ENCODE results near the gene GPX5.
"Not testable (repeated sequence)": the region's sequence is repeated elsewhere in the genome, so short reads cannot be mapped to it uniquely, and the experiment has no call there.

Gene GPX5

GRCh38 chr6:28512387-28512786, 13.3 kb upstream of the GPX5 start:
- not testable (repeated sequence) for DNase-seq (ENCODE audit: low spot score)

GRCh38 chr6:28515676-28516075, 10.0 kb upstream of the GPX5 start, which contains the start of gene GPX6:
TSS of gene GPX6 (minus strand) at chr6:28515793. CDS start at chr6:28515743, 50 bp downstream.
- DNase-seq (ENCODE audit: low spot score) = no peak

GRCh38 chr6:28517964-28518363, 7.7 kb upstream of the GPX5 start:
- DNase-seq (ENCODE audit: low spot score) = no peak

- no peak for DNase-seq (ENCODE audit: low spot score)
Observed at GRCh38 chr6:28522594-28523240, 3.0 kb upstream of the GPX5 start.

- no peak for DNase-seq (ENCODE audit: low spot score)
Observed at GRCh38 chr6:28523241-28523622, 2.4 kb upstream of the GPX5 start.

GRCh38 chr6:28530777-28531176, 5.1 kb downstream of the GPX5 start:
- no peak for DNase-seq (ENCODE audit: low spot score)

GRCh38 chr6:28531479-28532128, 5.9 kb downstream of the GPX5 start:
- no peak for DNase-seq (ENCODE audit: low spot score)

GRCh38 chr6:28534306-28534705, 8.6 kb downstream of the GPX5 start:
- no peak for DNase-seq (ENCODE audit: low spot score)

- DNase-seq (ENCODE audit: low spot score) = no peak
Observed at GRCh38 chr6:28534875-28535274, 9.2 kb downstream of the GPX5 start.

GRCh38 chr6:28537065-28537464, 11.4 kb downstream of the GPX5 start:
- no peak for DNase-seq (ENCODE audit: low spot score)

GRCh38 chr6:28537509-28538140, 11.9 kb downstream of the GPX5 start:
- no peak for DNase-seq (ENCODE audit: low spot score)

- DNase-seq (ENCODE audit: low spot score) = no peak
Observed at GRCh38 chr6:28541996-28542395, 16.3 kb downstream of the GPX5 start.

- peak; percentile 17 for DNase-seq (ENCODE audit: low spot score)
Observed at GRCh38 chr6:28542440-28543296, 17.0 kb downstream of the GPX5 start.

- no peak for DNase-seq (ENCODE audit: low spot score)
Observed at GRCh38 chr6:28543651-28544610, 18.2 kb downstream of the GPX5 start.

- DNase-seq (ENCODE audit: low spot score) = no peak
Observed at GRCh38 chr6:28545955-28546354, 20.3 kb downstream of the GPX5 start.

GRCh38 chr6:28547003-28547402, 21.3 kb downstream of the GPX5 start:
- not testable (repeated sequence) for DNase-seq (ENCODE audit: low spot score)

- DNase-seq (ENCODE audit: low spot score) = no peak
Observed at GRCh38 chr6:28551891-28552666, 26.4 kb downstream of the GPX5 start.

- DNase-seq (ENCODE audit: low spot score) = no peak
Observed at GRCh38 chr6:28553384-28553985, 27.8 kb downstream of the GPX5 start.

- no peak for DNase-seq (ENCODE audit: low spot score)
Observed at GRCh38 chr6:28553986-28554881, 28.6 kb downstream of the GPX5 start.
